ENCODE data around the gene FLNB. TPM values are rescaled to one million over a fixed set of nuclear protein-coding genes. Genes with fewer than 3 reads are reported as not detected.

Gene FLNB
- total and polyA plus RNA-seq, 5 donors, result 22.9 to 44.9 (median 34.0) TPM

Other genes starting within 250 kb of the FLNB start
- 10 to 100 TPM in 1 of 4 donors, 1 to 10 TPM in 3; 4.0 to 14.7 (median 6.3) TPM for gene DNASE1L3, start 202.6 kb downstream of the FLNB start, total RNA-seq
- 15.6 TPM for gene DNASE1L3, start 202.6 kb downstream of the FLNB start, polyA plus RNA-seq
- 10 to 100 TPM in 3 of 4 donors, 1 to 10 TPM in 1; 6.1 to 13.4 (median 10.8) TPM for gene ABHD6, start 229.4 kb downstream of the FLNB start, total RNA-seq
- gene ABHD6, start 229.4 kb downstream of the FLNB start, polyA plus RNA-seq, result 8.3 TPM

All from right cardiac atrium (tissue), 5 donors.